ENCODE measurements around the gene SMARCAL1. TPM values are rescaled to one million over a fixed set of nuclear protein-coding genes. Genes with fewer than 3 reads are reported as not detected.

The SMARCAL1 gene
- total and polyA plus RNA-seq, 4 donors: 3.4 to 9.3 (median 5.4) TPM

DNA sequence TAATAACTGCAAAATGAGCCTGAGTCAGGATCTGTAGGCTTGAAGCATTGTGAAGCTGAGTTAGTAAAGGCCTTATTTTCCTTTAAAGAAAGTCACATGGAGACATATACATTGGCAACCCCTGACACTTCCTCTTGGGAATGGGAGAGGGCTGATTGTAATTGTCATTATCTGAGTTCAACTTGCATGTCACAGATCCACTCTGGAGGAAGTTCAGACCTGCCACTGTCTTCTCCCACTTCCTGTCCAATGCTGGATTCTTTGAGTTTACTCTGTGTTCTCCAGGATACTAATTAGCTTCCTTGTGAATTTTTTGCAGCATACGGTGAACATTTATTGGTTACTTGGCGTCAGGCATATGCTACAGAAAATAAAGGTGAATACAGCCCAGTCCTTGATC lies 34.1 kb downstream of the SMARCAL1 start:
- TF ChIP-seq YY1 (IDR thresholded peaks at IDR 0.05) (no peak), HNF4G (IDR thresholded peaks at IDR 0.05) (no peak), EGR1 (IDR thresholded peaks at IDR 0.05; ENCODE audit: low read depth in 2 of 2) (no peak), FOXA1 (IDR thresholded peaks at IDR 0.05) (no peak), RXRA (IDR thresholded peaks at IDR 0.05) (no peak), NR2F2 (IDR thresholded peaks at IDR 0.05) (no peak), SP1 (IDR thresholded peaks at IDR 0.05) (no peak), HNF4A (conservative IDR thresholded peaks at IDR 0.05) (no peak)
- TF ChIP-seq, protein P1, sequence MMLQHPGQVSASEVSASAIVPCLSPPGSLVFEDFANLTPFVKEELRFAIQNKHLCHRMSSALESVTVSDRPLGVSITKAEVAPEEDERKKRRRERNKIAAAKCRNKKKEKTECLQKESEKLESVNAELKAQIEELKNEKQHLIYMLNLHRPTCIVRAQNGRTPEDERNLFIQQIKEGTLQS (IDR thresholded peaks at IDR 0.05): no peak
- TF ChIP-seq, protein P2, sequence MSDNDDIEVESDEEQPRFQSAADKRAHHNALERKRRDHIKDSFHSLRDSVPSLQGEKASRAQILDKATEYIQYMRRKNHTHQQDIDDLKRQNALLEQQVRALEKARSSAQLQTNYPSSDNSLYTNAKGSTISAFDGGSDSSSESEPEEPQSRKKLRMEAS (IDR thresholded peaks at IDR 0.05): no peak
- TF ChIP-seq, protein P3, sequence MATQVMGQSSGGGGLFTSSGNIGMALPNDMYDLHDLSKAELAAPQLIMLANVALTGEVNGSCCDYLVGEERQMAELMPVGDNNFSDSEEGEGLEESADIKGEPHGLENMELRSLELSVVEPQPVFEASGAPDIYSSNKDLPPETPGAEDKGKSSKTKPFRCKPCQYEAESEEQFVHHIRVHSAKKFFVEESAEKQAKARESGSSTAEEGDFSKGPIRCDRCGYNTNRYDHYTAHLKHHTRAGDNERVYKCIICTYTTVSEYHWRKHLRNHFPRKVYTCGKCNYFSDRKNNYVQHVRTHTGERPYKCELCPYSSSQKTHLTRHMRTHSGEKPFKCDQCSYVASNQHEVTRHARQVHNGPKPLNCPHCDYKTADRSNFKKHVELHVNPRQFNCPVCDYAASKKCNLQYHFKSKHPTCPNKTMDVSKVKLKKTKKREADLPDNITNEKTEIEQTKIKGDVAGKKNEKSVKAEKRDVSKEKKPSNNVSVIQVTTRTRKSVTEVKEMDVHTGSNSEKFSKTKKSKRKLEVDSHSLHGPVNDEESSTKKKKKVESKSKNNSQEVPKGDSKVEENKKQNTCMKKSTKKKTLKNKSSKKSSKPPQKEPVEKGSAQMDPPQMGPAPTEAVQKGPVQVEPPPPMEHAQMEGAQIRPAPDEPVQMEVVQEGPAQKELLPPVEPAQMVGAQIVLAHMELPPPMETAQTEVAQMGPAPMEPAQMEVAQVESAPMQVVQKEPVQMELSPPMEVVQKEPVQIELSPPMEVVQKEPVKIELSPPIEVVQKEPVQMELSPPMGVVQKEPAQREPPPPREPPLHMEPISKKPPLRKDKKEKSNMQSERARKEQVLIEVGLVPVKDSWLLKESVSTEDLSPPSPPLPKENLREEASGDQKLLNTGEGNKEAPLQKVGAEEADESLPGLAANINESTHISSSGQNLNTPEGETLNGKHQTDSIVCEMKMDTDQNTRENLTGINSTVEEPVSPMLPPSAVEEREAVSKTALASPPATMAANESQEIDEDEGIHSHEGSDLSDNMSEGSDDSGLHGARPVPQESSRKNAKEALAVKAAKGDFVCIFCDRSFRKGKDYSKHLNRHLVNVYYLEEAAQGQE (IDR thresholded peaks at IDR 0.05): no peak
- peaks cover 19 to 56% (median 38%) of the 10 kb centered on the region in 4 donors for H3K36me3 ChIP-seq (ENCODE audit: control insufficient read depth in 4 of 4, insufficient read depth in 3 of 4, low read depth in 1 of 4, low read length in 3 of 4)

DNA sequence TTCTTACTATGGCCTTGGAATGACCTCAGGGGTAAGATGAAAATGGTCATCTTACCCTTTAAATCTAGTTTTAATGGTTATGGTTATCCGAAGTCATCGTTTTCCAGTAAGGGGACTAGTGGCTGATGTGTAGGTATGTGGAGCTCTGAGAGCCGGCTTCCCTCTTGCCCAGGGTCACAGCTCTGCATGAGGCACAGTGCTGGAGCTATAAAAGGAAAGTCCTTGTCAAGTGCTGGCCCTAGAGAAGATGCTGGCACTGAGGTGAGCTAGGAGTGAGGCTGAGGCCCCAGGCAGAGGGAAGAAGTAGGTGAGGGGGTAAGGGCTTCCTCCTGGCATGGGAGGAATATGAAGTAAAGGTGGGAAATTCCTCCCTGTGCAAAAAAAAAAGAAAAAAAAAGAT lies 35.0 kb downstream of the SMARCAL1 start:
- DNase-seq (ENCODE audit: low spot score): no peak
- H3K9me3 ChIP-seq (ENCODE audit: control insufficient read depth in 4 of 4, low read length in 3 of 4): peaks cover 0 to 5% (median 0%) of the 10 kb centered on the region in 4 donors
- no peak overlapping the region for H3K9ac ChIP-seq (ENCODE audit: low read depth in 1 of 2, low read length in 2 of 2)
- no peaks in the 10 kb centered on the region for H3K27me3 ChIP-seq (ENCODE audit: control insufficient read depth in 4 of 4, insufficient read depth in 4 of 4, low read length in 3 of 4)
- no peak overlapping the region for H3K4me3 ChIP-seq (ENCODE audit: low read depth in 1 of 3, low read length in 3 of 3)
- TF ChIP-seq, protein P4, sequence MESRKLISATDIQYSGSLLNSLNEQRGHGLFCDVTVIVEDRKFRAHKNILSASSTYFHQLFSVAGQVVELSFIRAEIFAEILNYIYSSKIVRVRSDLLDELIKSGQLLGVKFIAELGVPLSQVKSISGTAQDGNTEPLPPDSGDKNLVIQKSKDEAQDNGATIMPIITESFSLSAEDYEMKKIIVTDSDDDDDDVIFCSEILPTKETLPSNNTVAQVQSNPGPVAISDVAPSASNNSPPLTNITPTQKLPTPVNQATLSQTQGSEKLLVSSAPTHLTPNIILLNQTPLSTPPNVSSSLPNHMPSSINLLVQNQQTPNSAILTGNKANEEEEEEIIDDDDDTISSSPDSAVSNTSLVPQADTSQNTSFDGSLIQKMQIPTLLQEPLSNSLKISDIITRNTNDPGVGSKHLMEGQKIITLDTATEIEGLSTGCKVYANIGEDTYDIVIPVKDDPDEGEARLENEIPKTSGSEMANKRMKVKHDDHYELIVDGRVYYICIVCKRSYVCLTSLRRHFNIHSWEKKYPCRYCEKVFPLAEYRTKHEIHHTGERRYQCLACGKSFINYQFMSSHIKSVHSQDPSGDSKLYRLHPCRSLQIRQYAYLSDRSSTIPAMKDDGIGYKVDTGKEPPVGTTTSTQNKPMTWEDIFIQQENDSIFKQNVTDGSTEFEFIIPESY (IDR thresholded peaks at IDR 0.05): no peak
- TF ChIP-seq HNF4A (conservative IDR thresholded peaks at IDR 0.05) (no peak), FOXA1 (IDR thresholded peaks at IDR 0.05) (no peak), JUND (IDR thresholded peaks at IDR 0.05) (no peak), HNF4G (IDR thresholded peaks at IDR 0.05) (no peak), YY1 (IDR thresholded peaks at IDR 0.05) (no peak), EGR1 (IDR thresholded peaks at IDR 0.05; ENCODE audit: low read depth in 2 of 2) (no peak), TAF1 (conservative IDR thresholded peaks at IDR 0.05) (no peak), RXRA (IDR thresholded peaks at IDR 0.05) (no peak), SP1 (IDR thresholded peaks at IDR 0.05) (no peak), GABPA (IDR thresholded peaks at IDR 0.05 in 1 of 2, conservative IDR thresholded peaks at IDR 0.05 in 1 of 2) (no peak), NR2F2 (IDR thresholded peaks at IDR 0.05) (no peak), FOXA2 (IDR thresholded peaks at IDR 0.05) (no peak)
- TF ChIP-seq, protein P5, sequence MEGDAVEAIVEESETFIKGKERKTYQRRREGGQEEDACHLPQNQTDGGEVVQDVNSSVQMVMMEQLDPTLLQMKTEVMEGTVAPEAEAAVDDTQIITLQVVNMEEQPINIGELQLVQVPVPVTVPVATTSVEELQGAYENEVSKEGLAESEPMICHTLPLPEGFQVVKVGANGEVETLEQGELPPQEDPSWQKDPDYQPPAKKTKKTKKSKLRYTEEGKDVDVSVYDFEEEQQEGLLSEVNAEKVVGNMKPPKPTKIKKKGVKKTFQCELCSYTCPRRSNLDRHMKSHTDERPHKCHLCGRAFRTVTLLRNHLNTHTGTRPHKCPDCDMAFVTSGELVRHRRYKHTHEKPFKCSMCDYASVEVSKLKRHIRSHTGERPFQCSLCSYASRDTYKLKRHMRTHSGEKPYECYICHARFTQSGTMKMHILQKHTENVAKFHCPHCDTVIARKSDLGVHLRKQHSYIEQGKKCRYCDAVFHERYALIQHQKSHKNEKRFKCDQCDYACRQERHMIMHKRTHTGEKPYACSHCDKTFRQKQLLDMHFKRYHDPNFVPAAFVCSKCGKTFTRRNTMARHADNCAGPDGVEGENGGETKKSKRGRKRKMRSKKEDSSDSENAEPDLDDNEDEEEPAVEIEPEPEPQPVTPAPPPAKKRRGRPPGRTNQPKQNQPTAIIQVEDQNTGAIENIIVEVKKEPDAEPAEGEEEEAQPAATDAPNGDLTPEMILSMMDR (IDR thresholded peaks at IDR 0.05; ENCODE audit: low read depth, low read length, missing input control): no peak
- peaks cover 19 to 64% (median 43%) of the 10 kb centered on the region in 4 donors for H3K36me3 ChIP-seq (ENCODE audit: control insufficient read depth in 4 of 4, insufficient read depth in 3 of 4, low read depth in 1 of 4, low read length in 3 of 4)
- 97% methylated on average over 3 of the region's 3 CpGs for WGBS
- no peaks in the 10 kb centered on the region for H3K4me1 ChIP-seq (ENCODE audit: control insufficient read depth in 4 of 4, insufficient read depth in 4 of 4, low read length in 3 of 4)
- H3K27ac ChIP-seq (ENCODE audit: low read depth in 1 of 2, low read length in 2 of 2): no peak overlapping the region

More for the DNA sequence above, 34.1 kb downstream of the SMARCAL1 start:
- DNase-seq (ENCODE audit: low spot score): no peak
- no peak overlapping the region for H3K27ac ChIP-seq (ENCODE audit: low read depth in 1 of 2, low read length in 2 of 2)
- no peaks in the 10 kb centered on the region for H3K4me1 ChIP-seq (ENCODE audit: control insufficient read depth in 4 of 4, insufficient read depth in 4 of 4, low read length in 3 of 4)
- H3K9ac ChIP-seq (ENCODE audit: low read depth in 1 of 2, low read length in 2 of 2): no peak overlapping the region
- H3K27me3 ChIP-seq (ENCODE audit: control insufficient read depth in 4 of 4, insufficient read depth in 4 of 4, low read length in 3 of 4): no peaks in the 10 kb centered on the region
- H3K4me3 ChIP-seq (ENCODE audit: low read depth in 1 of 3, low read length in 3 of 3): no peak overlapping the region
- peaks cover 0 to 5% (median 0%) of the 10 kb centered on the region in 4 donors for H3K9me3 ChIP-seq (ENCODE audit: control insufficient read depth in 4 of 4, low read length in 3 of 4)
- WGBS: 75% methylated on average over 2 of the region's 2 CpGs

Data from liver (tissue), 9 donors.